ENCODE data around the gene KRCC1. TPM values are rescaled to one million over a fixed set of nuclear protein-coding genes. Genes with fewer than 3 reads are reported as not detected.

The KRCC1 gene
- total RNA-seq, 1 donor from 2014 or later = 20.7 TPM

DNA sequence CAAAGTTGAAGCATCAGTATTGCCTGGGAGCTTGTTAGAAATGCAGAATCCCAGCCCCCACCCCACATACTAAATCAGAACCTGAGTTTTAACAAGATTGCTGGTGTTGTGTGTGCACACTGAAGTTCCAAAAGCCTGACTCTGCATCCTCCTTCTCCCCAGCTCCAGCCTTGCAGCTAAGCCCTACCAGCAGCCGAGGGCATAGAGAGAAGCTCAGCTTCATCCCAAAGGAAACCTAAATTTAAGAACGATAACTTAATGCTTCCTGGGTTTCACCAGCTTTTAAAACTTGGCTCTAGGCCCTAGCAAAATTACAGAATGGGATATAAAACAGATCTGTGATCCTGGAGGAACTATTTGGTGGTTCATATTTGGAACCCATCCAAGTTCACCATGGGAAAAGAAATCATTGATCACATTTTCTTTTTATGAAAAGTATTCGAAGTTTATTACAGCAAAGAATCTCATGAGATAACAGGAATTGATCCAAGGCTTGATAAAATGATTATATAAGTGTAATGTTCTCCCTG is 23.1 kb upstream of the KRCC1 start:
- Mint-ChIP-seq H3K27ac (no peak overlapping the region), H3K9me3 (peaks cover 8% of the 10 kb centered on the region), H3K4me3 (no peak overlapping the region), H3K36me3 (no peaks in the 10 kb centered on the region), H3K4me1 (peaks cover 6% of the 10 kb centered on the region), H3K27me3 (ENCODE audit: low read depth) (no peaks in the 10 kb centered on the region)
- DNase-seq (ENCODE audit: low spot score in 2 of 2, unreplicated experiment in 2 of 2) = no peak
- no peak for TF ChIP-seq CTCF (IDR thresholded peaks at IDR 0.05; ENCODE audit: unreplicated experiment)

GRCh38 chr2:88077080-88077479 is 21.5 kb upstream of the KRCC1 start:
- TF ChIP-seq CTCF (IDR thresholded peaks at IDR 0.05; ENCODE audit: unreplicated experiment) = no peak
- Mint-ChIP-seq H3K4me3 (no peak overlapping the region), H3K9me3 (peaks cover 17% of the 10 kb centered on the region), H3K27ac (no peak overlapping the region), H3K4me1 (peaks cover 6% of the 10 kb centered on the region), H3K27me3 (ENCODE audit: low read depth) (no peaks in the 10 kb centered on the region), H3K36me3 (no peaks in the 10 kb centered on the region)
- DNase-seq (ENCODE audit: low spot score in 2 of 2, unreplicated experiment in 2 of 2) = no peak

GRCh38 chr2:88074854-88075292 is 19.3 kb upstream of the KRCC1 start:
- H3K36me3 Mint-ChIP-seq = no peaks in the 10 kb centered on the region
- H3K27ac Mint-ChIP-seq = no peak overlapping the region
- no peaks in the 10 kb centered on the region for H3K27me3 Mint-ChIP-seq (ENCODE audit: low read depth)
- DNase-seq (ENCODE audit: low spot score in 2 of 2, unreplicated experiment in 2 of 2) = no peak
- H3K4me1 Mint-ChIP-seq = peaks cover 5% of the 10 kb centered on the region
- H3K9me3 Mint-ChIP-seq = peaks cover 17% of the 10 kb centered on the region
- H3K4me3 Mint-ChIP-seq = no peak overlapping the region
- TF ChIP-seq CTCF (IDR thresholded peaks at IDR 0.05; ENCODE audit: unreplicated experiment) = no peak

- H3K4me1 Mint-ChIP-seq = peaks cover 5% of the 10 kb centered on the region
- H3K9me3 Mint-ChIP-seq = peaks cover 17% of the 10 kb centered on the region
- H3K4me3 Mint-ChIP-seq = no peak overlapping the region
- no peaks in the 10 kb centered on the region for H3K27me3 Mint-ChIP-seq (ENCODE audit: low read depth)
- TF ChIP-seq CTCF (IDR thresholded peaks at IDR 0.05; ENCODE audit: unreplicated experiment) = no peak
- no peak overlapping the region for H3K27ac Mint-ChIP-seq
- DNase-seq (ENCODE audit: low spot score in 2 of 2, unreplicated experiment in 2 of 2) = no peak
- no peaks in the 10 kb centered on the region for H3K36me3 Mint-ChIP-seq
Observed at GRCh38 chr2:88074150-88074549, 18.6 kb upstream of the KRCC1 start.

DNA sequence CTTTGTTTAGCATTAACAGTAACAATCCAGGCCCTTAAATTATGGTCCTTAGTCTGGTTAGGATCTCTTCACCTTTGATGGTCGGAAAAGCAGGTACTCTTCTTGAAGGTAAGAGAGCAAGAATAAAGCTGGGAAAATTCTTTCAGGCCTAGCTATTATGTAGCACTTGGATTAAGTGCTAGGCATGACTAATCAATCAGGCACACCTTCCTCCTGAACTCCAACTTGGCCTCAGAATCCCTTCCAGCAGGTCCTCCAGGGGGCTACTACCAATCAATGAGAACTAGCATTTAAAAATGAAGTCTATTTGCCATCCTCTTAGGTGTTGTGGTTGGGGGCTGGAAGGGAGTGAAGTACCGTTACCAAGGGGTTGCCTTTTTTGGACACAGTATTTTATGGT is 15.8 kb upstream of the KRCC1 start:
- H3K27ac Mint-ChIP-seq = no peak overlapping the region
- TF ChIP-seq CTCF (IDR thresholded peaks at IDR 0.05; ENCODE audit: unreplicated experiment) = no peak
- H3K27me3 Mint-ChIP-seq (ENCODE audit: low read depth) = no peaks in the 10 kb centered on the region
- no peak overlapping the region for H3K4me3 Mint-ChIP-seq
- no peak for DNase-seq (ENCODE audit: low spot score in 2 of 2, unreplicated experiment in 2 of 2)
- H3K9me3 Mint-ChIP-seq = peaks cover 17% of the 10 kb centered on the region
- peaks cover 1% of the 10 kb centered on the region for H3K4me1 Mint-ChIP-seq
- no peaks in the 10 kb centered on the region for H3K36me3 Mint-ChIP-seq

DNA sequence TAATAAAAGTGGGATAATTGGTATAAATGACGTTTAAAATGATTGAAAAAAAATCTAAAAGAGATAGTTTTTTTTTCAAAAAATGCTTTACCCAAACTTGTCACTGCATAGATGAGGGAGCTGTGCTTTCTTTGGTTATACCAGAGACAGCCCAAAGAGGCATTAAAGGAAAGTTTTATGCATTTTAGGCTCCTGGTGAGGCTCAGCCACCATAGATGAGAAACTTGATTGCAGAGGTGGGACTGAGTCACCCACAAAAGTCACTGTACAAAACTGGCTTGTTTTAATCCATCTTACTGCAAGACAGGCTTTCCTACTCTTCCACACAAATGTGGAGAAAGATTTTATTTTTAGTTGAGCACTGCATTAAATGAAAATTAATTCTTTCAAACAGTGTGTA is 14.5 kb upstream of the KRCC1 start:
- Mint-ChIP-seq H3K4me3 (no peak overlapping the region), H3K9me3 (peaks cover 17% of the 10 kb centered on the region)

More for the DNA sequence above, 14.5 kb upstream of the KRCC1 start:
- Mint-ChIP-seq H3K4me1 (peaks cover 2% of the 10 kb centered on the region), H3K27ac (no peak overlapping the region), H3K27me3 (ENCODE audit: low read depth) (no peaks in the 10 kb centered on the region), H3K36me3 (no peaks in the 10 kb centered on the region)
- TF ChIP-seq CTCF (IDR thresholded peaks at IDR 0.05; ENCODE audit: unreplicated experiment) = no peak
- no peak for DNase-seq (ENCODE audit: low spot score in 2 of 2, unreplicated experiment in 2 of 2)
